Measurements from ENCODE around the gene NCOA4. TPM values are rescaled to one million over a fixed set of nuclear protein-coding genes. Genes with fewer than 3 reads are reported as not detected.
"Not testable (repeated sequence)": the region's sequence is repeated elsewhere in the genome, so short reads cannot be mapped to it uniquely, and the experiment has no call there.

Gene NCOA4
- total RNA-seq, 2 donors from 2014 or later = 132 to 192 TPM

- H3K36me3 ChIP-seq = no peaks in the 10 kb centered on the region
- DNase-seq = no peak
- no peak for TF ChIP-seq CTCF (IDR thresholded peaks at IDR 0.05)
- no peak overlapping the region for H3K9ac ChIP-seq (ENCODE audit: low read depth in 2 of 2, low read length in 2 of 2)
- intact Hi-C loops (cut with DNase I) = no loop called here
- no peaks in the 10 kb centered on the region for H3K9me3 ChIP-seq
- H3K4me1 ChIP-seq = no peaks in the 10 kb centered on the region
- no peak overlapping the region for H3K4me3 ChIP-seq
- H3K27me3 ChIP-seq = no peaks in the 10 kb centered on the region
- no peak overlapping the region for H3K27ac ChIP-seq
Measured at GRCh38 chr10:46055771-46056170, 25.3 kb upstream of the NCOA4 start.

GRCh38 chr10:46053534-46054434 is 23.4 kb upstream of the NCOA4 start:
- no peak for DNase-seq
- Histone ChIP-seq H3K36me3 (no peaks in the 10 kb centered on the region), H3K27ac (no peak overlapping the region), H3K4me3 (no peak overlapping the region), H3K9ac (ENCODE audit: low read depth in 2 of 2, low read length in 2 of 2) (no peak overlapping the region), H3K27me3 (no peaks in the 10 kb centered on the region), H3K9me3 (no peaks in the 10 kb centered on the region), H3K4me1 (no peaks in the 10 kb centered on the region)
- intact Hi-C loops (cut with DNase I) = no loop called here
- no peak for TF ChIP-seq CTCF (IDR thresholded peaks at IDR 0.05)

GRCh38 chr10:46052791-46053375 is 22.5 kb upstream of the NCOA4 start:
- TF ChIP-seq CTCF (IDR thresholded peaks at IDR 0.05) = no peak

GRCh38 chr10:46052057-46052790 is 21.8 kb upstream of the NCOA4 start:
- no peaks in the 10 kb centered on the region for H3K27me3 ChIP-seq
- no peak for DNase-seq
- intact Hi-C loops (cut with DNase I) = no loop called here
- no peaks in the 10 kb centered on the region for H3K36me3 ChIP-seq
- no peak overlapping the region for H3K4me3 ChIP-seq
- H3K27ac ChIP-seq = no peak overlapping the region
- no peaks in the 10 kb centered on the region for H3K9me3 ChIP-seq
- H3K4me1 ChIP-seq = no peaks in the 10 kb centered on the region
- TF ChIP-seq CTCF (IDR thresholded peaks at IDR 0.05) = no peak
- H3K9ac ChIP-seq (ENCODE audit: low read depth in 2 of 2, low read length in 2 of 2) = no peak overlapping the region

More at GRCh38 chr10:46052791-46053375, 22.5 kb upstream of the NCOA4 start:
- intact Hi-C loops (cut with DNase I) = no loop called here
- H3K27me3 ChIP-seq = no peaks in the 10 kb centered on the region
- no peak overlapping the region for H3K27ac ChIP-seq
- no peaks in the 10 kb centered on the region for H3K36me3 ChIP-seq
- H3K4me3 ChIP-seq = no peak overlapping the region
- no peaks in the 10 kb centered on the region for H3K9me3 ChIP-seq
- no peaks in the 10 kb centered on the region for H3K4me1 ChIP-seq
- no peak for DNase-seq
- H3K9ac ChIP-seq (ENCODE audit: low read depth in 2 of 2, low read length in 2 of 2) = no peak overlapping the region

GRCh38 chr10:46050941-46051623 is 20.7 kb upstream of the NCOA4 start:
- no peaks in the 10 kb centered on the region for H3K27me3 ChIP-seq
- H3K4me3 ChIP-seq = no peak overlapping the region
- intact Hi-C loops (cut with DNase I) = no loop called here
- TF ChIP-seq CTCF (IDR thresholded peaks at IDR 0.05) = no peak
- no peak overlapping the region for H3K27ac ChIP-seq
- no peaks in the 10 kb centered on the region for H3K4me1 ChIP-seq
- H3K9me3 ChIP-seq = no peaks in the 10 kb centered on the region
- no peak overlapping the region for H3K9ac ChIP-seq (ENCODE audit: low read depth in 2 of 2, low read length in 2 of 2)
- H3K36me3 ChIP-seq = no peaks in the 10 kb centered on the region
- no peak for DNase-seq

GRCh38 chr10:46049497-46049831 is 19.0 kb upstream of the NCOA4 start:
- H3K27me3 ChIP-seq; H3K27ac ChIP-seq; H3K9me3 ChIP-seq; intact Hi-C loops (cut with DNase I); H3K4me1 ChIP-seq; H3K36me3 ChIP-seq; H3K4me3 ChIP-seq; H3K9ac ChIP-seq (ENCODE audit: low read depth in 2 of 2, low read length in 2 of 2); DNase-seq: not testable (repeated sequence)

Measured in colonic mucosa (tissue), 4 donors.